Glomerular visceral epithelial cell (primary cell): Measurements from ENCODE around the gene PTMS.
A peak's percentile ranks its signal among the peaks of the same experiment; 100 is the strongest.

Experiments used
- DNase-seq: peaks from one replicate; pipeline ENCODE4 v3.0.0-alpha.2; 2016; ENCODE audit errors: extremely low spot score

Gene PTMS

GRCh38 chr12:6771509-6772330 lies 5.6 kb downstream of the PTMS start:
- no peak for DNase-seq

- DNase-seq: no peak
These were observed 6.2 kb downstream of the PTMS start, which contains the start of gene LAG3 for GRCh38 chr12:6772331-6772695. Gene LAG3, plus strand, starts transcription at chr12:6772520. Its CDS starts 333 bp downstream, at chr12:6772853.

GRCh38 chr12:6772726-6773589 lies 6.8 kb downstream of the PTMS start:
- DNase-seq: no peak

- DNase-seq: no peak
These were observed 7.6 kb downstream of the PTMS start for GRCh38 chr12:6773590-6774351.

GRCh38 chr12:6774499-6775062 lies 8.4 kb downstream of the PTMS start:
- DNase-seq: no peak

- no peak for DNase-seq
These were observed 9.3 kb downstream of the PTMS start for GRCh38 chr12:6775185-6776174.

GRCh38 chr12:6777386-6777785 lies 11.2 kb downstream of the PTMS start:
- DNase-seq: no peak

- peak; percentile 24 for DNase-seq
These were observed 12.0 kb downstream of the PTMS start for GRCh38 chr12:6778217-6778573.

GRCh38 chr12:6778574-6779550 lies 12.7 kb downstream of the PTMS start:
- DNase-seq: peak; percentile 93

GRCh38 chr12:6779708-6780432 lies 13.7 kb downstream of the PTMS start:
- DNase-seq: no peak

GRCh38 chr12:6780573-6780972 lies 14.4 kb downstream of the PTMS start:
- DNase-seq: no peak

- DNase-seq: no peak
These were observed 16.0 kb downstream of the PTMS start for GRCh38 chr12:6782119-6782518.

GRCh38 chr12:6782850-6783566 lies 16.8 kb downstream of the PTMS start:
- DNase-seq: no peak

GRCh38 chr12:6783828-6784227 lies 17.7 kb downstream of the PTMS start:
- DNase-seq: no peak

GRCh38 chr12:6784296-6784695 lies 18.1 kb downstream of the PTMS start:
- no peak for DNase-seq

- DNase-seq: no peak
These were observed 18.6 kb downstream of the PTMS start for GRCh38 chr12:6784761-6785160.

GRCh38 chr12:6786416-6787094 lies 20.4 kb downstream of the PTMS start:
- DNase-seq: no peak
